Erythroblast (primary cell): ENCODE measurements around the gene TSPOAP1.

Experiments used
- GATA1 ChIP-seq: IDR thresholded peaks from 2 replicates; pipeline ENCODE4 v1.6.1; 2011; ENCODE audit warnings: low read depth, mild to moderate bottlenecking, control low read depth, low read length, moderate library complexity
- POLR2A ChIP-seq: IDR thresholded peaks from 2 replicates; pipeline ENCODE4 v1.6.1; 2011; ENCODE audit warnings: mild to moderate bottlenecking, low read length

- no peak for TF ChIP-seq POLR2A
- TF ChIP-seq GATA1, result no peak
Measured at GRCh38 chr17:58324056-58324408, 4.6 kb downstream of the TSPOAP1 start.
